ENCODE measurements around the gene VSIG4.

Gene VSIG4

DNA sequence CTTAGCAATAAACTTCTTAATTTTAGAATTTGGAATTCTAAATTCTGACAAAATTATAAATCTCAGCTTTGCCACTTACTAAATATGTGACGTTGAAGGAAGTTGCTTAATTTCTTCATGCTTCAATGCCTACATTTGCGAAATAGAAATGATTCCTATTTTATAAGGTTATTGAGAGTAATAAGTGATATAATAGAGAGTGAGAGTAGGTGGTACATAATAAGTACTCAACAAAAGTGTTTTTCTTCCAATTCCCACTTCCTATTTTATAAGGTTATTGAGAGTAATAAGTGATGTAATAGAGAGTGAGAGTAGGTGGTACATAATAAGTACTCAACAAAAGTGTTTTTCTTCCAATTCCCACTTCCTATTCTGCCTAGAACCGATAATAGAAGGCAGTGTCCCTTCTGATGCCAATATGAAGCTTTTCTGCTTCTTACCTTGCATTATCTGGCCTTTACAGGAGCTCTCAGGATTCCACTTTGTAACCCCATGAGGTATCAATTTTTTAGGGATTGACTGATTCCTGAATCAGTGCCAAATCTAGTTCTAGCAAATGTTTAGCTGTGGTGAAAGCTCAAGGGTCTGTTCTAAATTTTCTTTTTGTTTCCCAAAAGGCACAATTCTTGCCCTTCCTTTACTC, 31.4 kb downstream of the VSIG4 start:
- DNase-seq (ENCODE audit: low read depth in 2 of 2) = no peak

- DNase-seq (ENCODE audit: low read depth in 2 of 2) = no peak
Measured at GRCh38 chrX:66007851-66008250, 32.0 kb downstream of the VSIG4 start.

GRCh38 chrX:66005830-66006449, 33.9 kb downstream of the VSIG4 start:
- no peak for DNase-seq (ENCODE audit: low read depth in 2 of 2)

GRCh38 chrX:66004928-66005829, 34.7 kb downstream of the VSIG4 start:
- DNase-seq (ENCODE audit: low read depth in 2 of 2) = no peak

GRCh38 chrX:66002824-66003680, 36.8 kb downstream of the VSIG4 start:
- no peak for DNase-seq (ENCODE audit: low read depth in 2 of 2)

DNA sequence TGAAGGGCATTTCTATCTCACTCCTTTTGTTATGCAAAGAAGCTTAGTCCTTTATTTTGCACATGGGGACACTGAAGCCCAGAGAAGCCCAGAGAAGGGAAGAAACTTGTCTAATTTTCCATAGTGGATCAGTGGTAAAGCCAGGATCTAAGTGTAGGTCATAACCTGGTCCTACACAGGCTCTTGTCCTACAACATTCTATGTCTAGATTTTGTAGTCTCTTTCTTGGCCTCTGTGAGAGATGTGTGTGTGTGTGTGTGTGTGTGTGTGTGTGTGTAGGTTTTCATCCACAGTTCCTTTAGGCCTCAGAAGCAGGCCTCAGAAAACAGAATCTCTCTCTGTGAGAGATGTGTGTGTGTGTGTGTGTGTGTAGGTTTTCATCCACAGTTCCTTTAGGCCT, 38.3 kb downstream of the VSIG4 start:
- no peak for DNase-seq (ENCODE audit: low read depth in 2 of 2)

DNA sequence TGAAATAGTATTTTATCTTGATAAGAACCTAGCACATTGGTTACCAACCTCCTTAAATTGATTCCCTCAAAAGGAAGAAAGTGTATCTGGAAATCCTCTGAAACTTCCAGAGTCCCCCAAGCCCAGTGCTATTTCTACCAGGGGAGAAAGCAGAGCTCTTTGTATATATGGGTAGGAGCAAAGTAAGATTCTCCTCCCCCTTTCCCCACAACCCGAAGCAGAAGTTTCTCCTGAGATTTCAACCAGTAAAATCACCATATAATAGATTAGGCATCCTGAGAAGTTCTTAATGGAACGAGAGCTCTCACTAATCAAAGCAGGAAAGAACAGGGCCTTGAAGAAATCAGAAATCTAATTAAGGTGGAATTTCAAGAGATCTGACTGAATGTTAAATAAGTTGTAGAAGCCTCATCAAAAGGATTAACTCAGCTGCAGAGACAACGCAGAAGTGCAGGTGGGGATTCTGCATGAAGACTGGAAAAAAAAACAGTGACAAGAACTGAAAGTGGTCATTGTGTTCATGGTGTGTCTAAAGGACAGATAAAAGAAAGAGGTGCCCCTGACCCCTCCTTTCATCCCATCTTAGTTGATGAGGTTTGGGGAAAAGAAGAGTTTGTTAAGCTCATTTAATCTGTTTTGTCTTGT, 39.1 kb downstream of the VSIG4 start:
- no peak for DNase-seq (ENCODE audit: low read depth in 2 of 2)

GRCh38 chrX:66000178-66000577, 39.7 kb downstream of the VSIG4 start:
- DNase-seq (ENCODE audit: low read depth in 2 of 2) = no peak

DNA sequence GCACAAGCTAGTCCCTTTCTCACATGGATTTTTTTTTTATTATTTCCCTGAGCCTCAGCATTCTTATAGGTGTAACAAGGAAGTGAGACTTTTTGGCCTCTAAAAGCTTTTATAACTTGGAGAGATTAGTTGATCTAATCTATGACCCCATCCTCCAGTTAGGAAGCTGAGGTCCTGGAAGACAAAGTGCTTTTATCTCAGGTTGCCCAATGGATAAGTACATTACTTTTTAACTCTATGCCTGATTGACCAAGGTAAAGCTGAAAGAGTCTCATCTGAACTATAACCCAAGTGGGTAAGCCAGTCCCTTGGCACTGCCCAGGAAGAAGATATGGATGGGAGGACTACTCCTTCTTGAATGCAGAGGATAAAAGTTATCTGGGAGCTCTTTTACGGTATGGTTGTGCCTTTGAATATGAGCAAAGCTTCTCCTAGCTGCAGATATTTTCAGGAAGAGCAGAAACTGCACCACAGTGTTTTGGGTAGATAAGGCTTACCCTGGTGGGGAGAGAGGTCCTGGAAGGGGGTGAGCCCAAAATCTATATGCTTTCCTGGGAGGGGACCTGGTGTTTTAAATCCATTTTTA, 40.2 kb downstream of the VSIG4 start:
- DNase-seq (ENCODE audit: low read depth in 2 of 2) = no peak

GRCh38 chrX:65999029-65999562, 40.8 kb downstream of the VSIG4 start:
- DNase-seq (ENCODE audit: low read depth in 2 of 2) = no peak

DNA sequence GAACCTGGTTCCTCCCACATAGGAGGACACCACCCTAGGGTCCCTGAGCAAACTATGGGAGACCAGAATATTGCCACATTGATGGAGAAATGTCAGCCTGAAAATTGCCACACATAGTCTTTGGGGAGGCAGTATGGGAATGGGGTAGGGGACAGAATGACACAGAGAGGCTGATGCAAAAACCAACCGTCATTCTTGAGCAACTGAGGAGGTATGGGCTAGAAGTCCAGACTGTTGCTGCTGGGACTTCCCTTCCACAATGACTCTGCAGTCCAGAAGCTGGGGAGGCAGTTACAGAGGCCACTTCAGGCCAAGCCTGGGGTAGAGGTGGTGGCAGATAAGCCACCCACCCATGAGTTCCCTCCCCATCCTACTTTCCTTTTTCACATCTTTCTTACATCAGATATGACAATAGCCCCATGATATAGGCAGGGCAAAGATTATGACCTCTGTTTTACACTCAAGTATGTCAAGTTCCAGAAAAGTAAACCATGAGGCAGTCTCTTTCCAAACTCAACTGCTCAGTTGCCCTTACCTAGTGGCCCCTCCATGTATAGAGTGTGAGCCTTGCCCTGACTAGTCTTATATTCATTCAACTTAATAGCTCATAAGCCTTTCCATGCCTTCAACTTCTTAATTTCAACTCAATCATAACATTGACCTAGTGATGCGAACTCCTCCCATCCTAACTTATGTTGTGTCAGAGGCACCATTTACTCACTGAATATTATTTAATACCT, 41.7 kb downstream of the VSIG4 start:
- DNase-seq (ENCODE audit: low read depth in 2 of 2) = no peak

- no peak for DNase-seq (ENCODE audit: low read depth in 2 of 2)
Measured at GRCh38 chrX:65994519-65995506, 45.1 kb downstream of the VSIG4 start.

GRCh38 chrX:65993915-65994460, 45.9 kb downstream of the VSIG4 start:
- DNase-seq (ENCODE audit: low read depth in 2 of 2) = no peak

DNA sequence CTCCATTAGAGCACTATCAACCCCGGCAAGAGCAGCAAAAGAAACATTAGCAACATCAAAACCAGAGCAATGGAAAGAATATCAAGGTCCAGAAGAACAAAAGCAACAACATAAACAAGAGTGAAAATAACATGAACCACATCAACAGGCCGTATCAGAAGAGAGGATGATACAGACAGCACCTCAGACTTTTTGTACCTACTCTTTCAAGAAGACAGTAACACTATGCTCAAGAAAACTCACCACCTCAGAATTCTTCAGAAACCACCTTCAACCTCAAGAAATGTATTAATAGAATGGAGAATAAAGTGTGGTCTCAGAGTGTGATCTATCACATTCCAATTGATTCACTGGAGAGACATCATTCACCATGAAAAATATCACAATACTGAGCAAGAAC, 46.5 kb downstream of the VSIG4 start:
- DNase-seq (ENCODE audit: low read depth in 2 of 2) = no peak

DNA sequence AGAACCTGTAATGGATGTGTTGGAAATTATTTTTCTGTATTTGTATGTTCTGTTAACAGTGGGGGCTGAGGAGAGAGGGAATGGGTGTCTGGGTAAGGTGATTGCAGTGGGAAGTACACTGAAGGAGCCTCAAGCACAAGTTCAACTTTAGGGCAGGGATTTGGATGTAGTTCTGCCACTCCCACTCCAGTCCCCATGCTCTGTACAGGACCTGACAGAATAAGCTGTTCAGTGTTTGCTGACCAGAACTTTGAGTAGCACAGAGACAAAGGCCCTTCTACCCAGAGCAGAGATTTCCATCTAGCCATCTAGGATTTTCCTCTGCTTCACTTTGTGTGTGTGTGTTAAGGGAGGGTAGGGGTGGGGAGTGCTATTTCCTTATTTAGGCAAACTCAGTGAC, 49.2 kb downstream of the VSIG4 start:
- DNase-seq (ENCODE audit: low read depth in 2 of 2) = no peak

GRCh38 chrX:65987811-65988210, 52.1 kb downstream of the VSIG4 start:
- DNase-seq (ENCODE audit: low read depth in 2 of 2) = no peak

- DNase-seq (ENCODE audit: low read depth in 2 of 2) = peak; percentile 17 to 56
Measured at GRCh38 chrX:65985922-65986588, 53.8 kb downstream of the VSIG4 start.

DNA sequence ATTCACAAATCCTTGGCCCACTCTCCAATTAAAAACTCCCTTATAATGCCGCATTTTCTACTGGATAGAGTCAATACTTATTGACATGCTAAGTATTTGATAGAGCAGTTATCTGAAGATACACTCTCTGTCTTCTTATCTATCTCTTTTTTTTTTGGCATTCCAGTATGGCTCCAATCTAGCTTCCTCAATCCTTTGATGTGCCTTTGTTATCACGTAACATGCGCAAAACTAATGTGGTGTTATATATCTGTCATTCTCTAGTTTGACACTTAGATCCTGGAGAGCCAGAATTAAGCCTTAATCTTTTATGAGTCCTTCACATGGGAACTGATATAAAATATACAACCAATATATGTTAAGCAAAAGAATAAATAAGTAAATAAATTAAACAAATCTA, 54.7 kb downstream of the VSIG4 start:
- DNase-seq (ENCODE audit: low read depth in 2 of 2) = no peak
